Activated T-helper 2 cell treated with anti-CD3 and anti-CD28 coated beads, Interferon-gamma antibody, Interleukin-2, Interleukin-4, amounts not matched to agents 10 μg/mL and 5 μg/mL and 100 μg/mL, durations not matched to agents 14 hours and 24 hours and 36 hours (primary cell): ENCODE measurements around the gene FGF2. TPM values are rescaled to one million over a fixed set of nuclear protein-coding genes. Genes with fewer than 3 reads are reported as not detected.
A peak's percentile ranks its signal among the peaks of the same experiment; 100 is the strongest.

Source experiments
- DNase-seq: peaks from one replicate; pipeline ENCODE4 v3.0.0; 2021; ENCODE audit warnings: low spot score
- H3K27ac Mint-ChIP-seq: one replicate; pipeline ENCODE4 v1.8.0; 2021; ENCODE audit warnings: mixed read lengths
- H3K27me3 Mint-ChIP-seq: one replicate; pipeline ENCODE4 v1.8.0; 2021; ENCODE audit warnings: low read depth, mixed read lengths
- H3K36me3 Mint-ChIP-seq: one replicate; pipeline ENCODE4 v1.8.0; 2021; ENCODE audit warnings: low read depth, mixed read lengths
- H3K4me1 Mint-ChIP-seq: one replicate; pipeline ENCODE4 v1.8.0; 2021; ENCODE audit warnings: low read depth, mixed read lengths
- H3K4me3 Mint-ChIP-seq: one replicate; pipeline ENCODE4 v1.8.0; 2021; ENCODE audit warnings: low read depth, mild to moderate bottlenecking, moderate library complexity, mixed read lengths
- H3K9me3 Mint-ChIP-seq: one replicate; pipeline ENCODE4 v1.8.0; 2021; ENCODE audit warnings: mixed read lengths
- intact Hi-C: fragments of 100-400 bp; cut with micrococcal nuclease; formaldehyde crosslinking; loops from one replicate; pipeline ENCODE4 v1.15.1; 2023
- total RNA-seq: library from RNA; stranded (reverse); gene quantifications from 2 replicates; pipeline ENCODE4 v1.2.3, GENCODE V29; 2022

Gene FGF2
- total RNA-seq, 1 donor from 2014 or later: 2.3 TPM

- Mint-ChIP-seq H3K27ac (no peak overlapping the region), H3K4me3 (no peak overlapping the region), H3K9me3 (no peaks in the 10 kb centered on the region), H3K27me3 (peaks cover 53% of the 10 kb centered on the region), H3K36me3 (no peaks in the 10 kb centered on the region), H3K4me1 (peaks cover 5% of the 10 kb centered on the region)
- intact Hi-C loops: no loop called here
- no peak for DNase-seq
Observed at GRCh38 chr4:122819708-122820449, 6.8 kb upstream of the FGF2 start.

GRCh38 chr4:122821092-122821491, 5.5 kb upstream of the FGF2 start:
- Mint-ChIP-seq H3K27me3 (peaks cover 63% of the 10 kb centered on the region), H3K36me3 (no peaks in the 10 kb centered on the region)
- intact Hi-C loops: no loop called here

GRCh38 chr4:122822466-122822865, 4.2 kb upstream of the FGF2 start:
- peaks cover 59% of the 10 kb centered on the region for H3K27me3 Mint-ChIP-seq
- intact Hi-C loops: no loop called here
- no peaks in the 10 kb centered on the region for H3K36me3 Mint-ChIP-seq

More at GRCh38 chr4:122821092-122821491, 5.5 kb upstream of the FGF2 start:
- Mint-ChIP-seq H3K4me3 (no peak overlapping the region), H3K4me1 (peaks cover 6% of the 10 kb centered on the region), H3K9me3 (no peaks in the 10 kb centered on the region), H3K27ac (no peak overlapping the region)
- no peak for DNase-seq

GRCh38 chr4:122823476-122823875, 3.2 kb upstream of the FGF2 start:
- DNase-seq: no peak
- Mint-ChIP-seq H3K27me3 (peaks cover 64% of the 10 kb centered on the region), H3K36me3 (peaks cover 7% of the 10 kb centered on the region), H3K27ac (no peak overlapping the region), H3K4me1 (peaks cover 15% of the 10 kb centered on the region), H3K4me3 (no peak overlapping the region), H3K9me3 (no peaks in the 10 kb centered on the region)
- intact Hi-C loops: no loop called here

More at GRCh38 chr4:122822466-122822865, 4.2 kb upstream of the FGF2 start:
- H3K4me3 Mint-ChIP-seq: no peak overlapping the region
- no peaks in the 10 kb centered on the region for H3K9me3 Mint-ChIP-seq
- DNase-seq: no peak
- no peak overlapping the region for H3K27ac Mint-ChIP-seq
- H3K4me1 Mint-ChIP-seq: peaks cover 6% of the 10 kb centered on the region

GRCh38 chr4:122824616-122825015, 2.0 kb upstream of the FGF2 start:
- Mint-ChIP-seq H3K27ac (no peak overlapping the region), H3K4me1 (peaks cover 18% of the 10 kb centered on the region), H3K4me3 (no peak overlapping the region), H3K27me3 (peaks cover 68% of the 10 kb centered on the region), H3K9me3 (no peaks in the 10 kb centered on the region), H3K36me3 (peaks cover 7% of the 10 kb centered on the region)
- intact Hi-C loops: loop anchor here (5.0 kb wide), 3 partner anchors 37 to 222 kb away; no protein-coding TSS in a partner anchor
- DNase-seq: no peak

- intact Hi-C loops: loop anchor here (5.0 kb wide), 3 partner anchors 39 to 224 kb away; no protein-coding TSS in a partner anchor
- Mint-ChIP-seq H3K36me3 (peaks cover 7% of the 10 kb centered on the region), H3K27me3 (peaks cover 75% of the 10 kb centered on the region), H3K9me3 (no peaks in the 10 kb centered on the region), H3K4me3 (peak overlapping the region; percentile 33), H3K27ac (no peak overlapping the region), H3K4me1 (peaks cover 18% of the 10 kb centered on the region)
- DNase-seq: no peak
Observed at GRCh38 chr4:122826079-122826527, 528 bp upstream of the FGF2 start.

GRCh38 chr4:122827258-122827878, 737 bp downstream of the FGF2 start:
- peaks cover 72% of the 10 kb centered on the region for H3K27me3 Mint-ChIP-seq
- H3K4me3 Mint-ChIP-seq: peak overlapping the region; percentile 85
- H3K4me1 Mint-ChIP-seq: peaks cover 18% of the 10 kb centered on the region
- intact Hi-C loops: loop anchor here (1.0 to 5.0 kb wide), 4 partner anchors 40 to 225 kb away; no protein-coding TSS in a partner anchor
- H3K36me3 Mint-ChIP-seq: peaks cover 7% of the 10 kb centered on the region
- H3K9me3 Mint-ChIP-seq: no peaks in the 10 kb centered on the region
- peak overlapping the region; percentile 61 for H3K27ac Mint-ChIP-seq
- peak; percentile 13 for DNase-seq

- H3K27ac Mint-ChIP-seq: peak overlapping the region; percentile 61
- H3K9me3 Mint-ChIP-seq: no peaks in the 10 kb centered on the region
- H3K27me3 Mint-ChIP-seq: peaks cover 76% of the 10 kb centered on the region
- intact Hi-C loops: loop anchor here (1.0 to 5.0 kb wide), 7 partner anchors 14 to 226 kb away; a partner anchor contains a TSS
- peaks cover 7% of the 10 kb centered on the region for H3K36me3 Mint-ChIP-seq
- peaks cover 18% of the 10 kb centered on the region for H3K4me1 Mint-ChIP-seq
- no peak for DNase-seq
- H3K4me3 Mint-ChIP-seq: peak overlapping the region; percentile 85
Observed at GRCh38 chr4:122827879-122828601, 1.4 kb downstream of the FGF2 start.

GRCh38 chr4:122830426-122831095, 3.9 kb downstream of the FGF2 start:
- Mint-ChIP-seq H3K27ac (no peak overlapping the region), H3K36me3 (peaks cover 7% of the 10 kb centered on the region), H3K4me3 (no peak overlapping the region), H3K9me3 (no peaks in the 10 kb centered on the region), H3K27me3 (peaks cover 60% of the 10 kb centered on the region), H3K4me1 (peaks cover 12% of the 10 kb centered on the region)
- intact Hi-C loops: no loop called here
- no peak for DNase-seq

- H3K4me1 Mint-ChIP-seq: peaks cover 12% of the 10 kb centered on the region
- no peak overlapping the region for H3K4me3 Mint-ChIP-seq
- no peak overlapping the region for H3K27ac Mint-ChIP-seq
- H3K27me3 Mint-ChIP-seq: peaks cover 53% of the 10 kb centered on the region
- intact Hi-C loops: no loop called here
- H3K9me3 Mint-ChIP-seq: no peaks in the 10 kb centered on the region
- H3K36me3 Mint-ChIP-seq: peaks cover 7% of the 10 kb centered on the region
- no peak for DNase-seq
Observed at GRCh38 chr4:122831515-122832196, 5.0 kb downstream of the FGF2 start.

GRCh38 chr4:122832732-122833131, 6.1 kb downstream of the FGF2 start:
- intact Hi-C loops: no loop called here
- Mint-ChIP-seq H3K27me3 (peaks cover 49% of the 10 kb centered on the region), H3K27ac (no peak overlapping the region), H3K4me1 (peaks cover 10% of the 10 kb centered on the region), H3K36me3 (peaks cover 7% of the 10 kb centered on the region), H3K4me3 (no peak overlapping the region), H3K9me3 (no peaks in the 10 kb centered on the region)
- DNase-seq: no peak

GRCh38 chr4:122833999-122834398, 7.4 kb downstream of the FGF2 start:
- Mint-ChIP-seq H3K36me3 (no peaks in the 10 kb centered on the region), H3K9me3 (no peaks in the 10 kb centered on the region), H3K4me3 (no peak overlapping the region), H3K4me1 (peaks cover 2% of the 10 kb centered on the region), H3K27ac (no peak overlapping the region), H3K27me3 (peaks cover 38% of the 10 kb centered on the region)
- DNase-seq: no peak
- intact Hi-C loops: no loop called here
